HG02981 (cell line): ENCODE results near the gene DOP1A.

ENCODE experiments used
- ATAC-seq: cut with Tn5 transposase; IDR thresholded peaks from one replicate; pipeline ENCODE4 v1.9.1; 2021; ENCODE audit warnings: mild to moderate bottlenecking, moderate library complexity; ENCODE audit not compliant: unreplicated experiment

DOP1A gene

GRCh38 chr6:83073615-83074014, 6.1 kb downstream of the DOP1A start:
- no peak for ATAC-seq

- ATAC-seq, result no peak
Observed at GRCh38 chr6:83083476-83083875, 16.0 kb downstream of the DOP1A start.

GRCh38 chr6:83086751-83087150, 19.3 kb downstream of the DOP1A start:
- peak; percentile 98 for ATAC-seq

- ATAC-seq, result no peak
Observed at GRCh38 chr6:83092756-83093399, 25.4 kb downstream of the DOP1A start.

GRCh38 chr6:83096791-83097190, 29.3 kb downstream of the DOP1A start:
- no peak for ATAC-seq

- ATAC-seq, result no peak
Observed at GRCh38 chr6:83097204-83097603, 29.7 kb downstream of the DOP1A start.

- ATAC-seq, result no peak
Observed at GRCh38 chr6:83097675-83098074, 30.2 kb downstream of the DOP1A start.

- no peak for ATAC-seq
Observed at GRCh38 chr6:83098589-83098988, 31.1 kb downstream of the DOP1A start.

GRCh38 chr6:83108378-83108777, 40.9 kb downstream of the DOP1A start:
- no peak for ATAC-seq

GRCh38 chr6:83113258-83113657, 45.8 kb downstream of the DOP1A start:
- ATAC-seq, result no peak

- no peak for ATAC-seq
Observed at GRCh38 chr6:83114164-83114563, 46.7 kb downstream of the DOP1A start.

- no peak for ATAC-seq
Observed at GRCh38 chr6:83117802-83118201, 50.3 kb downstream of the DOP1A start.

GRCh38 chr6:83119742-83120300, 52.4 kb downstream of the DOP1A start:
- ATAC-seq, result no peak

- no peak for ATAC-seq
Observed at GRCh38 chr6:83124553-83124952, 57.1 kb downstream of the DOP1A start.

GRCh38 chr6:83125425-83125824, 58.0 kb downstream of the DOP1A start:
- ATAC-seq, result no peak

- no peak for ATAC-seq
Observed at GRCh38 chr6:83126223-83126622, 58.8 kb downstream of the DOP1A start.

- ATAC-seq, result no peak
Observed at GRCh38 chr6:83126807-83127206, 59.3 kb downstream of the DOP1A start.

GRCh38 chr6:83127258-83127657, 59.8 kb downstream of the DOP1A start:
- no peak for ATAC-seq

GRCh38 chr6:83127976-83128375, 60.5 kb downstream of the DOP1A start:
- ATAC-seq, result no peak

GRCh38 chr6:83132121-83132520, 64.7 kb downstream of the DOP1A start:
- ATAC-seq, result no peak

GRCh38 chr6:83138118-83138722, 70.7 kb downstream of the DOP1A start:
- no peak for ATAC-seq

GRCh38 chr6:83138758-83139157, 71.3 kb downstream of the DOP1A start:
- ATAC-seq, result no peak

- no peak for ATAC-seq
Observed at GRCh38 chr6:83151114-83151513, 83.6 kb downstream of the DOP1A start.
